AG04449 (cell line): ENCODE data around the gene GALNT18.

ENCODE experiments used
- CTCF ChIA-PET: fragments of 350-600 bp; formaldehyde crosslinking; extraction: SDS; loops from one replicate; lab custom pipeline; 2021; ENCODE audit warnings: antibody characterized with exemption; lab: Yijun Ruan, JAX
- POLR2A ChIA-PET: fragments of 400-600, 350-600 bp; formaldehyde crosslinking; extraction: SDS; loops from one replicate; lab custom pipeline; 2020; ENCODE audit warnings: antibody characterized with exemption, inconsistent platforms; lab: Yijun Ruan, JAX
- DNase-seq: peaks from one replicate; pipeline ENCODE4 v3.0.0-alpha.2; 2010; ENCODE audit warnings: low read depth, low spot score
- H3K4me3 ChIP-seq: 2 replicates; pipeline ENCODE4 v1.5.1; 2011; ENCODE audit warnings: low read depth, mild to moderate bottlenecking, control low read depth, low read length
- TF ChIP-seq, protein P1 (sequence below): IDR thresholded peaks from one replicate; pipeline ENCODE4 v1.5.1; 2011; ENCODE audit warnings: mild to moderate bottlenecking, moderate library complexity, low read length, control low read depth, inconsistent platforms; ENCODE audit not compliant: insufficient read depth; ENCODE audit errors: missing control alignments

The GALNT18 gene

DNA sequence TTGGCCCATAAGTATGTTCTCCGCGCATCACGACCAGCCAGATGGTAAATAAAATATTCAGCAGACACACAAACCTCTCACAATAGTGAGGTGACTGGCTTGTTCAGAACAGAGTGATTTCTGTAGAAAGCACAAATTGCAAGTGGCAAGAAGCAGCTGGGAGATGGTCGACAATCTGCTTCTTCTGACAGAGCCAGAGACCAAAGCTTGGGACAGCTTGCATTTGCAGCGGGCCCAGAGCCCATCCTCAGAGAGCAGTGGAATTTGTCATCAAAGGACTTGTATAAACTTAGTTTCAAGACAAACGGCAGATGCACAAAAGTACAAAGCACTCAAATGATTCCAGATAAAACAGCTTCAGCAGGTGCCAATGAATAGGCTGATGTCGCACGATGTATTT lies 7.6 kb upstream of the GALNT18 start:
- no peak overlapping the region for H3K4me3 ChIP-seq
- DNase-seq, result no peak
- ChIA-PET CTCF (interaction anchor here (1.3 to 1.5 kb wide), 2 partner anchors 11 kb away, joined by 3 to 4 read pairs; no protein-coding TSS in a partner anchor), POLR2A (no interaction called here)
- TF ChIP-seq, protein P1, sequence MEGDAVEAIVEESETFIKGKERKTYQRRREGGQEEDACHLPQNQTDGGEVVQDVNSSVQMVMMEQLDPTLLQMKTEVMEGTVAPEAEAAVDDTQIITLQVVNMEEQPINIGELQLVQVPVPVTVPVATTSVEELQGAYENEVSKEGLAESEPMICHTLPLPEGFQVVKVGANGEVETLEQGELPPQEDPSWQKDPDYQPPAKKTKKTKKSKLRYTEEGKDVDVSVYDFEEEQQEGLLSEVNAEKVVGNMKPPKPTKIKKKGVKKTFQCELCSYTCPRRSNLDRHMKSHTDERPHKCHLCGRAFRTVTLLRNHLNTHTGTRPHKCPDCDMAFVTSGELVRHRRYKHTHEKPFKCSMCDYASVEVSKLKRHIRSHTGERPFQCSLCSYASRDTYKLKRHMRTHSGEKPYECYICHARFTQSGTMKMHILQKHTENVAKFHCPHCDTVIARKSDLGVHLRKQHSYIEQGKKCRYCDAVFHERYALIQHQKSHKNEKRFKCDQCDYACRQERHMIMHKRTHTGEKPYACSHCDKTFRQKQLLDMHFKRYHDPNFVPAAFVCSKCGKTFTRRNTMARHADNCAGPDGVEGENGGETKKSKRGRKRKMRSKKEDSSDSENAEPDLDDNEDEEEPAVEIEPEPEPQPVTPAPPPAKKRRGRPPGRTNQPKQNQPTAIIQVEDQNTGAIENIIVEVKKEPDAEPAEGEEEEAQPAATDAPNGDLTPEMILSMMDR, result no peak

DNA sequence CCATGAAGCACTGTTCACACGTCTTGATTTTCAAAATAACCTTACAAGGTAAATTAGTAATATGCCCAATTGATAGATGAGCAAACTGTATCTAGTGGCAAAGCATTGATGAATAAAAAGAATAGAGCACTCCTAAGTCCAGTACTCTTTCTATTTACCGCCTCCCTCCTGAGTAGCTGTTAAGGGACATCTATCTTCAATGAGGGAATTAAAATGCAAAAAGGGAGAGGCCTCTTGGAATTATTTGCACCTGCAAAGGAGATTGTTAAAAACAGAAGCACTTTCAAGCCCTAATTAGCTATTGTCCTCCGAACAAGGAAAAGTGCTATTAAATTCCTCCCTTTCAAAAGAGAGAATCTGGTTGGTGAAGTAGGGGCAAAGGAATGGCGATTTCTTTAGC lies 6.8 kb upstream of the GALNT18 start:
- H3K4me3 ChIP-seq, result no peak overlapping the region
- TF ChIP-seq, protein P1, result no peak
- no peak for DNase-seq
- ChIA-PET CTCF (interaction anchor here (1.5 kb wide), 1 partner anchor 12 kb away, joined by 4 read pairs; no protein-coding TSS in a partner anchor), POLR2A (no interaction called here)

- POLR2A ChIA-PET, result no interaction called here
- no peak for DNase-seq
- no peak overlapping the region for H3K4me3 ChIP-seq
- CTCF ChIA-PET, result interaction anchor here (1.5 to 1.6 kb wide), 2 partner anchors 162 to 225 kb away, joined by 3 to 10 read pairs; no protein-coding TSS in a partner anchor
- TF ChIP-seq, protein P1, result no peak
Observed at GRCh38 chr11:11626128-11626527, 4.3 kb upstream of the GALNT18 start.

- POLR2A ChIA-PET, result no interaction called here
- TF ChIP-seq, protein P1, result no peak
- DNase-seq, result no peak
- H3K4me3 ChIP-seq, result no peak overlapping the region
- CTCF ChIA-PET, result interaction anchor here (0.7 to 1.9 kb wide), 6 partner anchors 13 to 597 kb away, joined by 3 to 10 read pairs (median 4); no protein-coding TSS in a partner anchor
Observed at GRCh38 chr11:11624926-11625325, 3.1 kb upstream of the GALNT18 start.

GRCh38 chr11:11624204-11624603 lies 2.4 kb upstream of the GALNT18 start:
- POLR2A ChIA-PET, result no interaction called here
- CTCF ChIA-PET, result interaction anchor here (1.0 to 1.9 kb wide), 4 partner anchors 12 to 586 kb away, joined by 3 to 10 read pairs (median 6); no protein-coding TSS in a partner anchor
- TF ChIP-seq, protein P1, result no peak

DNA sequence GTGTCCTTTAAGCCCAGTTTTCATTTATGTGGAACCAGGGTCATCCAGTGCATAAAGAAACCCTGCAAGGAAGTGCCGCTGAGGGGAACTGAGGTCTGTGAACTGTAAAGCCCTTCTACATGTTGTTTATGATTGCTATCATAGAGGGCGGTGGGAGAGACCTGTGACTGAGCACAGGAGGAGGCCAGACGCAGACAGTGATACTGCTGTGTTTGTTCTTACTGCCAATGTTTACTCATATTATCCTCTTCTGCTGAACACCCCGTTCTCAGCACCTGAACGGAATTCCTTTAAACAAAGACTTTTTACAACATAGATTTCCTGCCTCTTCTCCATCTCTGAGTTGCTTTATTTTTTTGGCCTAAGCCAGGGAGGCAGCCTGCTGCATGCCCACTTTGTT lies 967 bp upstream of the GALNT18 start:
- no peak for DNase-seq
- POLR2A ChIA-PET, result no interaction called here
- CTCF ChIA-PET, result interaction anchor here (1.0 to 1.8 kb wide), 3 partner anchors 17 to 586 kb away, joined by 3 to 6 read pairs (median 4); no protein-coding TSS in a partner anchor
- TF ChIP-seq, protein P1, result no peak
- no peak overlapping the region for H3K4me3 ChIP-seq

More at GRCh38 chr11:11624204-11624603, 2.4 kb upstream of the GALNT18 start:
- no peak for DNase-seq
- no peak overlapping the region for H3K4me3 ChIP-seq
